HepG2 (cell line): ENCODE measurements around the gene POMT1. TPM values are rescaled to one million over a fixed set of nuclear protein-coding genes. Genes with fewer than 3 reads are reported as not detected.

Source experiments
- ATF7 ChIP-seq, 2 experiments: fragments of 450-650 bp in 1 of 2; sonication (generic) in 1 of 2; formaldehyde crosslinking in 1 of 2; IDR thresholded peaks; 2 replicates each; pipeline versions ENCODE4 v1.4.0 to v1.6.1; 2016 to 2020; ENCODE audit warnings: antibody characterized with exemption in 1 of 2, mild to moderate bottlenecking in 1 of 2, missing genetic modification reagents in 1 of 2
- ERF ChIP-seq: IDR thresholded peaks from 2 replicates; pipeline ENCODE4 v1.6.1; 2018; ENCODE audit warnings: missing biosample characterization, missing genetic modification reagents
- IRX3 ChIP-seq: sonication (generic); formaldehyde crosslinking; IDR thresholded peaks from 2 replicates; pipeline ENCODE4 v1.8.1; 2023; ENCODE audit warnings: mild to moderate bottlenecking, low read depth, missing genetic modification reagents, borderline replicate concordance
- KDM6A ChIP-seq: IDR thresholded peaks from 2 replicates; pipeline ENCODE4 v1.6.1; 2016; ENCODE audit warnings: low read depth
- RAD21 ChIP-seq: fragments of 450-650 bp; formaldehyde crosslinking; IDR thresholded peaks from 2 replicates; pipeline ENCODE4 v1.5.0; 2020; ENCODE audit warnings: mild to moderate bottlenecking
- SNAI1 ChIP-seq: sonication (generic); formaldehyde crosslinking; IDR thresholded peaks from 2 replicates; pipeline ENCODE4 v1.5.0; 2020; ENCODE audit warnings: mild to moderate bottlenecking, missing genetic modification reagents, borderline replicate concordance
- YEATS4 ChIP-seq: sonication (generic); formaldehyde crosslinking; IDR thresholded peaks from 2 replicates; pipeline ENCODE4 v1.4.0; 2020; ENCODE audit warnings: missing genetic modification reagents, borderline replicate concordance
- ZBTB20 ChIP-seq: sonication (generic); formaldehyde crosslinking; IDR thresholded peaks from 2 replicates; pipeline ENCODE4 v1.8.1; 2023; ENCODE audit warnings: missing genetic modification reagents, low read depth, mild to moderate bottlenecking, borderline replicate concordance
- ZBTB42 ChIP-seq: sonication (generic); formaldehyde crosslinking; IDR thresholded peaks from 2 replicates; pipeline ENCODE4 v1.5.0; 2020; ENCODE audit warnings: mild to moderate bottlenecking, missing genetic modification reagents
- ZNF264 ChIP-seq: sonication (generic); formaldehyde crosslinking; IDR thresholded peaks from 2 replicates; pipeline ENCODE4 v1.4.0; 2020; ENCODE audit warnings: missing genetic modification reagents
- ZNF317 ChIP-seq: sonication (generic); formaldehyde crosslinking; IDR thresholded peaks from 2 replicates; pipeline ENCODE4 v1.5.0; 2020; ENCODE audit warnings: mild to moderate bottlenecking, missing genetic modification reagents
- ZNF557 ChIP-seq: sonication (generic); formaldehyde crosslinking; IDR thresholded peaks from 2 replicates; pipeline ENCODE4 v1.4.0; 2020; ENCODE audit warnings: missing genetic modification reagents
- ZNF724P ChIP-seq: sonication (generic); formaldehyde crosslinking; IDR thresholded peaks from 2 replicates; pipeline ENCODE4 v1.8.0; 2022; ENCODE audit warnings: missing genetic modification reagents, borderline replicate concordance
- polyA plus RNA-seq, 8 experiments: library from polyadenylated mRNA; depleted of rRNA in 3 of 8; stranded (reverse) in 7 of 8; unstranded in 1 of 8; fragments of >200 nt; fragmentation: Illumina TruSeq in 4 of 8; extraction: Trizol in 4 of 8; gene quantifications; 2 replicates each; pipeline versions ENCODE4 v1.2.1 to v1.2.3, GENCODE V29; 2011 to 2016; ENCODE audit warnings: low read depth in 4 of 8, missing spikeins in 1 of 8, mixed read lengths in 1 of 8; ENCODE audit not compliant: insufficient read depth in 1 of 8
- total RNA-seq, 5 experiments: library from RNA; depleted of rRNA; stranded (reverse); fragments of >200 nt; fragmentation: Illumina TruSeq; extraction: Trizol; gene quantifications; 2 replicates each; pipeline ENCODE4 v1.2.3, GENCODE V29; 2016; ENCODE audit warnings: low read depth in 1 of 5
- TF ChIP-seq, protein P1 (sequence below), 2 experiments: IDR thresholded peaks; 2 replicates each; pipeline ENCODE4 v1.6.1; 2011 to 2012; ENCODE audit warnings: low read length in 2 of 2, borderline replicate concordance in 1 of 2, low read depth in 1 of 2, mild to moderate bottlenecking in 1 of 2, moderate library complexity in 1 of 2
- TF ChIP-seq, protein P2 (sequence below): sonication (generic); formaldehyde crosslinking; conservative IDR thresholded peaks from 2 replicates; pipeline ENCODE4 v1.8.0; 2022; ENCODE audit warnings: low read depth, missing genetic modification reagents
- TF ChIP-seq, protein P3 (sequence below): sonication (generic); formaldehyde crosslinking; conservative IDR thresholded peaks from 2 replicates; pipeline ENCODE4 v1.8.0; 2022; ENCODE audit warnings: mild to moderate bottlenecking, moderate library complexity, missing genetic modification reagents
- TF ChIP-seq, protein P4 (sequence below): sonication (generic); formaldehyde crosslinking; IDR thresholded peaks from 2 replicates; pipeline ENCODE4 v1.4.0; 2020; ENCODE audit warnings: mild to moderate bottlenecking, missing genetic modification reagents

The POMT1 gene
- total and polyA plus RNA-seq, 2 of the 13 experiments (the other 11 are each of a cell fraction or from before 2014, with no cell fraction given), result 21.6 to 22.7 TPM

DNA sequence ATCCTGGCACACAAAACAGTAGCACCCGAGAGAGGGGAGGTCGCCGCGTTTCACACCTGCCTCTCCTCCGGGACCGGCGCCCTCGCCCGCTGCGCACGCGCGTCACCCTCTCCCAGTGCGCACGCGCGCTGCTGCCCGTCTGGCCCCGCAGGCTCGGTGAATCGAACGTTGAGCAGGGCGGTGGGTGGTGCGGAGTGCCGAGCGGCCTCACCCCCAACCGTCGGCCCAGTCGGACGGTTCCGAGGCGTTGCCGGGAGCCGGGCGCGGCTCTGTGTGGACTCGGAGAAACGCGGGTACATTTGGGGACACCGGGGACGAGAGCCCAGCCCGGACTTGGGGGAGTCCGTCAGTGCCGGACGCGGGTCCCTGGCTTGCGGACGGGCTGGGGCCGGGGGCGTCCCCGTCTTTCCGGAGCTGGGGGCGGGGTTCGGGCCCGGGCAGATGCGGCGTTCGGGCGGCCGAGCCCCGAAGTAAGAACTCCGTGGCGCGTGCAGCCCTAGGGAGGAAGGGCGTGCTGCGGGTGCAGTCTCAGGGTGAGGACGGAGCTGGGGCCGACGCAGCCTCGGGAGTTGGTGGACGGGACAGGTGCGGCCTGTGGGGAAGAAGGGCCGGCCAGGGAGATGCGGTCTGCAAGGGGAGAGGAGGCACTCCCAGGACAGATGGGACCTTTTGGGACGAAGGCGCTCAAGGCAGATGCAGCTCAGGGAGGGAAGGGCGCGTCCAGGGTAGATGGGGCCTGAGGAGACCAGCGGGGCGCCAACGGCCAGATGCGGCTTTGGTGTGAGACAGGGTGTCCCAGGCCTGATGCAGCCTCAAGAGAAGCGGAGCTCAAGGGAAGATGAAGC lies at the start of gene POMT1 (continued):
- TF ChIP-seq KDM6A (CRISPR knock-in tag) (no peak; the same call in 1 of the 2 replicates), IRX3 (CRISPR knock-in tag) (no peak; the same call in 1 of the 2 replicates), ATF7 (IDR thresholded peaks at IDR 0.05) (no peak), ATF7 (CRISPR knock-in tag; IDR thresholded peaks at IDR 0.05) (0 out of 2 replicates have a peak, but pooled peaks have one; percentile 40), YEATS4 (CRISPR knock-in tag) (peak; percentile 78), ERF (CRISPR knock-in tag) (peak; percentile 91; the same call in 1 of the 2 replicates), ZNF317 (CRISPR knock-in tag) (no peak), ZNF264 (CRISPR knock-in tag) (no peak; the same call in 1 of the 2 replicates), RAD21 (CRISPR knock-in tag) (peak; percentile 26; the same call in 1 of the 2 replicates), SNAI1 (CRISPR knock-in tag) (0 out of 2 replicates have a peak, but pooled peaks have one; percentile 75), ZNF557 (CRISPR knock-in tag) (no peak), ZBTB20 (CRISPR knock-in tag) (0 out of 2 replicates have a peak, but pooled peaks have one; percentile 23), ZNF724P (CRISPR knock-in tag) (no peak; the same call in 1 of the 2 replicates), ZBTB42 (CRISPR knock-in tag) (peak; percentile 94)
- TF ChIP-seq, protein P1, sequence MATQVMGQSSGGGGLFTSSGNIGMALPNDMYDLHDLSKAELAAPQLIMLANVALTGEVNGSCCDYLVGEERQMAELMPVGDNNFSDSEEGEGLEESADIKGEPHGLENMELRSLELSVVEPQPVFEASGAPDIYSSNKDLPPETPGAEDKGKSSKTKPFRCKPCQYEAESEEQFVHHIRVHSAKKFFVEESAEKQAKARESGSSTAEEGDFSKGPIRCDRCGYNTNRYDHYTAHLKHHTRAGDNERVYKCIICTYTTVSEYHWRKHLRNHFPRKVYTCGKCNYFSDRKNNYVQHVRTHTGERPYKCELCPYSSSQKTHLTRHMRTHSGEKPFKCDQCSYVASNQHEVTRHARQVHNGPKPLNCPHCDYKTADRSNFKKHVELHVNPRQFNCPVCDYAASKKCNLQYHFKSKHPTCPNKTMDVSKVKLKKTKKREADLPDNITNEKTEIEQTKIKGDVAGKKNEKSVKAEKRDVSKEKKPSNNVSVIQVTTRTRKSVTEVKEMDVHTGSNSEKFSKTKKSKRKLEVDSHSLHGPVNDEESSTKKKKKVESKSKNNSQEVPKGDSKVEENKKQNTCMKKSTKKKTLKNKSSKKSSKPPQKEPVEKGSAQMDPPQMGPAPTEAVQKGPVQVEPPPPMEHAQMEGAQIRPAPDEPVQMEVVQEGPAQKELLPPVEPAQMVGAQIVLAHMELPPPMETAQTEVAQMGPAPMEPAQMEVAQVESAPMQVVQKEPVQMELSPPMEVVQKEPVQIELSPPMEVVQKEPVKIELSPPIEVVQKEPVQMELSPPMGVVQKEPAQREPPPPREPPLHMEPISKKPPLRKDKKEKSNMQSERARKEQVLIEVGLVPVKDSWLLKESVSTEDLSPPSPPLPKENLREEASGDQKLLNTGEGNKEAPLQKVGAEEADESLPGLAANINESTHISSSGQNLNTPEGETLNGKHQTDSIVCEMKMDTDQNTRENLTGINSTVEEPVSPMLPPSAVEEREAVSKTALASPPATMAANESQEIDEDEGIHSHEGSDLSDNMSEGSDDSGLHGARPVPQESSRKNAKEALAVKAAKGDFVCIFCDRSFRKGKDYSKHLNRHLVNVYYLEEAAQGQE (IDR thresholded peaks at IDR 0.05; ENCODE audit: borderline replicate concordance in 1 of 2, low read depth in 1 of 2, low read length in 2 of 2), result no peak
- TF ChIP-seq, protein P2, sequence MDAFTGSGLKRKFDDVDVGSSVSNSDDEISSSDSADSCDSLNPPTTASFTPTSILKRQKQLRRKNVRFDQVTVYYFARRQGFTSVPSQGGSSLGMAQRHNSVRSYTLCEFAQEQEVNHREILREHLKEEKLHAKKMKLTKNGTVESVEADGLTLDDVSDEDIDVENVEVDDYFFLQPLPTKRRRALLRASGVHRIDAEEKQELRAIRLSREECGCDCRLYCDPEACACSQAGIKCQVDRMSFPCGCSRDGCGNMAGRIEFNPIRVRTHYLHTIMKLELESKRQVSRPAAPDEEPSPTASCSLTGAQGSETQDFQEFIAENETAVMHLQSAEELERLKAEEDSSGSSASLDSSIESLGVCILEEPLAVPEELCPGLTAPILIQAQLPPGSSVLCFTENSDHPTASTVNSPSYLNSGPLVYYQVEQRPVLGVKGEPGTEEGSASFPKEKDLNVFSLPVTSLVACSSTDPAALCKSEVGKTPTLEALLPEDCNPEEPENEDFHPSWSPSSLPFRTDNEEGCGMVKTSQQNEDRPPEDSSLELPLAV (CRISPR knock-in tag), result no peak
- TF ChIP-seq, protein P3, sequence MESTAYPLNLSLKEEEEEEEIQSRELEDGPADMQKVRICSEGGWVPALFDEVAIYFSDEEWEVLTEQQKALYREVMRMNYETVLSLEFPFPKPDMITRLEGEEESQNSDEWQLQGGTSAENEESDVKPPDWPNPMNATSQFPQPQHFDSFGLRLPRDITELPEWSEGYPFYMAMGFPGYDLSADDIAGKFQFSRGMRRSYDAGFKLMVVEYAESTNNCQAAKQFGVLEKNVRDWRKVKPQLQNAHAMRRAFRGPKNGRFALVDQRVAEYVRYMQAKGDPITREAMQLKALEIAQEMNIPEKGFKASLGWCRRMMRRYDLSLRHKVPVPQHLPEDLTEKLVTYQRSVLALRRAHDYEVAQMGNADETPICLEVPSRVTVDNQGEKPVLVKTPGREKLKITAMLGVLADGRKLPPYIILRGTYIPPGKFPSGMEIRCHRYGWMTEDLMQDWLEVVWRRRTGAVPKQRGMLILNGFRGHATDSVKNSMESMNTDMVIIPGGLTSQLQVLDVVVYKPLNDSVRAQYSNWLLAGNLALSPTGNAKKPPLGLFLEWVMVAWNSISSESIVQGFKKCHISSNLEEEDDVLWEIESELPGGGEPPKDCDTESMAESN (CRISPR knock-in tag), result peak; percentile 69; the same call in 1 of the 2 replicates
- TF ChIP-seq, protein P4, sequence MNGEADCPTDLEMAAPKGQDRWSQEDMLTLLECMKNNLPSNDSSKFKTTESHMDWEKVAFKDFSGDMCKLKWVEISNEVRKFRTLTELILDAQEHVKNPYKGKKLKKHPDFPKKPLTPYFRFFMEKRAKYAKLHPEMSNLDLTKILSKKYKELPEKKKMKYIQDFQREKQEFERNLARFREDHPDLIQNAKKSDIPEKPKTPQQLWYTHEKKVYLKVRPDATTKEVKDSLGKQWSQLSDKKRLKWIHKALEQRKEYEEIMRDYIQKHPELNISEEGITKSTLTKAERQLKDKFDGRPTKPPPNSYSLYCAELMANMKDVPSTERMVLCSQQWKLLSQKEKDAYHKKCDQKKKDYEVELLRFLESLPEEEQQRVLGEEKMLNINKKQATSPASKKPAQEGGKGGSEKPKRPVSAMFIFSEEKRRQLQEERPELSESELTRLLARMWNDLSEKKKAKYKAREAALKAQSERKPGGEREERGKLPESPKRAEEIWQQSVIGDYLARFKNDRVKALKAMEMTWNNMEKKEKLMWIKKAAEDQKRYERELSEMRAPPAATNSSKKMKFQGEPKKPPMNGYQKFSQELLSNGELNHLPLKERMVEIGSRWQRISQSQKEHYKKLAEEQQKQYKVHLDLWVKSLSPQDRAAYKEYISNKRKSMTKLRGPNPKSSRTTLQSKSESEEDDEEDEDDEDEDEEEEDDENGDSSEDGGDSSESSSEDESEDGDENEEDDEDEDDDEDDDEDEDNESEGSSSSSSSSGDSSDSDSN (CRISPR knock-in tag), result peak; percentile 91
